ENCODE data around the gene PIGO.

PIGO gene

GRCh38 chr9:35107297-35108290 lies 11.2 kb upstream of the PIGO start:
- ChIA-PET CTCF (interaction anchor here (0.9 to 15.9 kb wide), 6 partner anchors 8 to 373 kb away, joined by 3 to 162 read pairs (median 4); partner anchors contain the start of genes ATOSB, PIGO and VCP), POLR2A (no interaction called here)
- DNase-seq (ENCODE audit: low read depth, low spot score): no peak
- no peak for TF ChIP-seq CTCF (IDR thresholded peaks at IDR 0.05; ENCODE audit: insufficient read depth, low read length, missing control alignments)
- no peak overlapping the region for H3K4me3 ChIP-seq (ENCODE audit: low read depth, low read length)

GRCh38 chr9:35106343-35106730 lies 9.9 kb upstream of the PIGO start:
- no peak for TF ChIP-seq CTCF (IDR thresholded peaks at IDR 0.05; ENCODE audit: insufficient read depth, low read length, missing control alignments)
- CTCF ChIA-PET: interaction anchor here (0.9 to 15.9 kb wide), 6 partner anchors 10 to 374 kb away, joined by 3 to 162 read pairs (median 4); partner anchors contain the start of genes ATOSB and PIGO
- H3K4me3 ChIP-seq (ENCODE audit: low read depth, low read length): no peak overlapping the region
- DNase-seq (ENCODE audit: low read depth, low spot score): no peak
- POLR2A ChIA-PET: no interaction called here

GRCh38 chr9:35105571-35106342 lies 9.4 kb upstream of the PIGO start:
- no peak for TF ChIP-seq CTCF (IDR thresholded peaks at IDR 0.05; ENCODE audit: insufficient read depth, low read length, missing control alignments)
- H3K4me3 ChIP-seq (ENCODE audit: low read depth, low read length): no peak overlapping the region
- DNase-seq (ENCODE audit: low read depth, low spot score): no peak
- ChIA-PET POLR2A (no interaction called here), CTCF (interaction anchor here (1.2 to 15.9 kb wide), 5 partner anchors 9 to 262 kb away, joined by 3 to 162 read pairs (median 5); partner anchors contain the start of genes ATOSB and PIGO)

- POLR2A ChIA-PET: no interaction called here
- TF ChIP-seq CTCF (IDR thresholded peaks at IDR 0.05; ENCODE audit: insufficient read depth, low read length, missing control alignments): no peak
- DNase-seq (ENCODE audit: low read depth, low spot score): no peak
- H3K4me3 ChIP-seq (ENCODE audit: low read depth, low read length): no peak overlapping the region
- CTCF ChIA-PET: interaction anchor here (0.6 to 15.9 kb wide), 5 partner anchors 9 to 371 kb away, joined by 3 to 162 read pairs (median 9); partner anchors contain the start of genes ATOSB and PIGO
Measured at GRCh38 chr9:35105126-35105525, 8.7 kb upstream of the PIGO start.

- DNase-seq (ENCODE audit: low read depth, low spot score): no peak
- no peak for TF ChIP-seq CTCF (IDR thresholded peaks at IDR 0.05; ENCODE audit: insufficient read depth, low read length, missing control alignments)
- CTCF ChIA-PET: interaction anchor here (0.6 to 15.9 kb wide), 6 partner anchors 8 to 449 kb away, joined by 3 to 162 read pairs (median 8); partner anchors contain the start of genes ATOSB and PIGO
- no peak overlapping the region for H3K4me3 ChIP-seq (ENCODE audit: low read depth, low read length)
- POLR2A ChIA-PET: no interaction called here
Measured at GRCh38 chr9:35104586-35104985, 8.2 kb upstream of the PIGO start.
